Panc1 (cell line): ENCODE measurements around the gene COP1.

Experiments used
- POLR2AphosphoS5 ChIP-seq: IDR thresholded peaks from 2 replicates; pipeline ENCODE4 v1.6.1; 2012; ENCODE audit warnings: mild to moderate bottlenecking, low read depth, low read length, moderate library complexity
- SIN3A ChIP-seq: IDR thresholded peaks from 2 replicates; pipeline ENCODE4 v1.6.1; 2012; ENCODE audit warnings: low read depth, mild to moderate bottlenecking, low read length, moderate library complexity, borderline replicate concordance; ENCODE audit not compliant: insufficient read depth
- TCF7L2 ChIP-seq: IDR thresholded peaks from 2 replicates; pipeline ENCODE4 v1.6.1; 2011; ENCODE audit warnings: mild to moderate bottlenecking, low read depth, low read length, inconsistent platforms
- TF ChIP-seq, protein P1 (sequence below): fragments of 450-650 bp; IDR thresholded peaks from 2 replicates; pipeline ENCODE4 v1.5.1; 2017; ENCODE audit warnings: mild to moderate bottlenecking
- TF ChIP-seq, protein P2 (sequence below), 2 experiments: IDR thresholded peaks; 2 replicates each; pipeline ENCODE4 v1.6.1; 2011 to 2012; ENCODE audit warnings: low read depth in 2 of 2, control low read depth in 1 of 2, low read length in 1 of 2, mild to moderate bottlenecking in 1 of 2, moderate library complexity in 1 of 2; ENCODE audit not compliant: insufficient read depth in 1 of 2

DNA sequence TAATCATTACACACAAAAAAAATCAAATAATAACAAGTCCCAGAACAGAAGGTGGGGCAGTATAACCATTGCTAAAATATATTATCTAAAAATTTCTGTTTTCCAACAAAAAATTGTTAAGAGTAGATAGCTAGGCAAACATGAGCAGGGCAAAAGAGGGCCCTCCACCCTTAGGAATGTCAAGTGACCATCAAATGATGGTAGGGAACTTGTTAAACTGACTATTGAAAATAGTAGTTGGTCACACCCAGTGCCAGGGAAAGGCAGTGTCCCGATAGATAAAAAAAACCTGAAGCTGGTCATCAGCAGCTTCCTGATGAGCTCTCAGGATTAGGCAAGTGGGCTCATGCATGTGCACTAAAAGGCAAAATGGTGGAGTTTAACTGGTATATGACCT, 18.4 kb upstream of the COP1 start:
- TF ChIP-seq, protein P1, sequence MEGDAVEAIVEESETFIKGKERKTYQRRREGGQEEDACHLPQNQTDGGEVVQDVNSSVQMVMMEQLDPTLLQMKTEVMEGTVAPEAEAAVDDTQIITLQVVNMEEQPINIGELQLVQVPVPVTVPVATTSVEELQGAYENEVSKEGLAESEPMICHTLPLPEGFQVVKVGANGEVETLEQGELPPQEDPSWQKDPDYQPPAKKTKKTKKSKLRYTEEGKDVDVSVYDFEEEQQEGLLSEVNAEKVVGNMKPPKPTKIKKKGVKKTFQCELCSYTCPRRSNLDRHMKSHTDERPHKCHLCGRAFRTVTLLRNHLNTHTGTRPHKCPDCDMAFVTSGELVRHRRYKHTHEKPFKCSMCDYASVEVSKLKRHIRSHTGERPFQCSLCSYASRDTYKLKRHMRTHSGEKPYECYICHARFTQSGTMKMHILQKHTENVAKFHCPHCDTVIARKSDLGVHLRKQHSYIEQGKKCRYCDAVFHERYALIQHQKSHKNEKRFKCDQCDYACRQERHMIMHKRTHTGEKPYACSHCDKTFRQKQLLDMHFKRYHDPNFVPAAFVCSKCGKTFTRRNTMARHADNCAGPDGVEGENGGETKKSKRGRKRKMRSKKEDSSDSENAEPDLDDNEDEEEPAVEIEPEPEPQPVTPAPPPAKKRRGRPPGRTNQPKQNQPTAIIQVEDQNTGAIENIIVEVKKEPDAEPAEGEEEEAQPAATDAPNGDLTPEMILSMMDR, result no peak
- TF ChIP-seq POLR2AphosphoS5 (no peak), TCF7L2 (no peak), SIN3A (no peak)
- TF ChIP-seq, protein P2, sequence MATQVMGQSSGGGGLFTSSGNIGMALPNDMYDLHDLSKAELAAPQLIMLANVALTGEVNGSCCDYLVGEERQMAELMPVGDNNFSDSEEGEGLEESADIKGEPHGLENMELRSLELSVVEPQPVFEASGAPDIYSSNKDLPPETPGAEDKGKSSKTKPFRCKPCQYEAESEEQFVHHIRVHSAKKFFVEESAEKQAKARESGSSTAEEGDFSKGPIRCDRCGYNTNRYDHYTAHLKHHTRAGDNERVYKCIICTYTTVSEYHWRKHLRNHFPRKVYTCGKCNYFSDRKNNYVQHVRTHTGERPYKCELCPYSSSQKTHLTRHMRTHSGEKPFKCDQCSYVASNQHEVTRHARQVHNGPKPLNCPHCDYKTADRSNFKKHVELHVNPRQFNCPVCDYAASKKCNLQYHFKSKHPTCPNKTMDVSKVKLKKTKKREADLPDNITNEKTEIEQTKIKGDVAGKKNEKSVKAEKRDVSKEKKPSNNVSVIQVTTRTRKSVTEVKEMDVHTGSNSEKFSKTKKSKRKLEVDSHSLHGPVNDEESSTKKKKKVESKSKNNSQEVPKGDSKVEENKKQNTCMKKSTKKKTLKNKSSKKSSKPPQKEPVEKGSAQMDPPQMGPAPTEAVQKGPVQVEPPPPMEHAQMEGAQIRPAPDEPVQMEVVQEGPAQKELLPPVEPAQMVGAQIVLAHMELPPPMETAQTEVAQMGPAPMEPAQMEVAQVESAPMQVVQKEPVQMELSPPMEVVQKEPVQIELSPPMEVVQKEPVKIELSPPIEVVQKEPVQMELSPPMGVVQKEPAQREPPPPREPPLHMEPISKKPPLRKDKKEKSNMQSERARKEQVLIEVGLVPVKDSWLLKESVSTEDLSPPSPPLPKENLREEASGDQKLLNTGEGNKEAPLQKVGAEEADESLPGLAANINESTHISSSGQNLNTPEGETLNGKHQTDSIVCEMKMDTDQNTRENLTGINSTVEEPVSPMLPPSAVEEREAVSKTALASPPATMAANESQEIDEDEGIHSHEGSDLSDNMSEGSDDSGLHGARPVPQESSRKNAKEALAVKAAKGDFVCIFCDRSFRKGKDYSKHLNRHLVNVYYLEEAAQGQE (IDR thresholded peaks at IDR 0.05; ENCODE audit: insufficient read depth in 1 of 2, low read depth in 2 of 2, low read length in 1 of 2), result no peak
